ENCODE results near the gene GPN2.
"Not testable (repeated sequence)": the region's sequence is repeated elsewhere in the genome, so short reads cannot be mapped to it uniquely, and the experiment has no call there.

The GPN2 gene

DNA sequence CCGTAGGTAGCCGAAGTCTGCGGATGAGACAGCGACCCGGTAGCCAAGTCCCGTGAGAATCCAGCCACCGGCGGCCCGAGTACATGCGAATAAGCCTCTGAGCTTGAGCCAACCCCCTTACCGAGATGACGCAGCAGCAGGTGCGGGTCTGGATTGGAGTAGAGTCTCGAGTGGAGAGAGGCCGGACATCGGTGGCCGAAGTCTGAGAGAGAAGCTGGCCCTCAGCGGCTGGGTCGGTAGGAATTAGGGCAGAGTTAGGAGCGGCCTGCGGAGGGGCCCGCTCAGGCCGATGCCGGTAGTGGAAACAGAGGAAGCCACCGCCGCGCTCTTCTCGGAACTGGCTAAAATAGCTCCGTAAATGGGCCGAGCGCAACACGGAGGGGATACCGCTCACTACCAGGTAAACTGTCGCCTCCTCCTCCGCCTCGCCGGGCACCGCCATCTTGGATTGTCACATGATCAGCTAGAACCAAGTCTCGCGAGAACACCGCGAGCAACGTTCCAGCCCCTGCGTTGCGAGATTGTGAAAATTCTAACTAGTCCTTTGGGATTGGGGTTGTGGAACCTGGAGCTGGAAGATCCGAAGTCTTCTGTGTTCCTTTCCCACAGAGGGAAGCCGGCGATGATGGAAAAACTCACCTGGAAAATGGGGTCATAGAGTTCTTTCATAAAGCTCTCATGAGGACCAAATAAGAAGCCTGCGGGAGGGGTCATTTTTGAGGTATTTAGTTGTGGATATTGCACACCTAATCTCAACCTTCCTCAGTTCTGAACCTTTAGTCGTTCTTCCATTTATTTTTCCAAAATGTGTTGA lies 10.1 kb upstream of the GPN2 start, which contains the start of gene GPATCH3:
GPATCH3 (minus strand) TSS at position 467 of the 814 bp plus-strand sequence; CDS start at position 442, 25 bp downstream.
- peak; percentile 91 for DNase-seq

DNA sequence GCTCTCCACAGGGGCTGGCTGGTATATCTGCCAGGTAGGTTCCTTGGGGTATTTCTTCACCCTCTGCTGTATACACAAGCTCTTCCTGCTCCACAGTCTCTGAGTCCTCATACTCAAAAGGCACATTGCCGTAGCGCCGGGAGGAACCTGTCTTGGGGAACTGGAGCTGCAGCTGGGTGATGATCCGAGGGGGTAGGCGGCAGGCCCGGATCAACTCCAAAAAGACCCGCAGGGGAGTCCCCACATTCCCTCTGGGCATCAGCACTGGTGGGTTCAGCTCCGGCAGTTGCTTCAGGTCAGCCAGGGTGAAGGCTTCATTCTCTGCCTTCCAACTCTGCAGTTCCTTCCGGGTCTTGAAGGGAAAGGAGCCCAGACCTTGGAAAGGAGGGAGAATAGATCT lies 7.3 kb upstream of the GPN2 start:
- no peak for DNase-seq

- no peak for DNase-seq
These were observed 4.2 kb upstream of the GPN2 start for GRCh38 chr1:26894263-26894662.

GRCh38 chr1:26890467-26890796 lies 349 bp upstream of the GPN2 start:
- no peak for DNase-seq

- no peak for DNase-seq
These were observed 1.9 kb downstream of the GPN2 start for GRCh38 chr1:26888231-26888630.

DNA sequence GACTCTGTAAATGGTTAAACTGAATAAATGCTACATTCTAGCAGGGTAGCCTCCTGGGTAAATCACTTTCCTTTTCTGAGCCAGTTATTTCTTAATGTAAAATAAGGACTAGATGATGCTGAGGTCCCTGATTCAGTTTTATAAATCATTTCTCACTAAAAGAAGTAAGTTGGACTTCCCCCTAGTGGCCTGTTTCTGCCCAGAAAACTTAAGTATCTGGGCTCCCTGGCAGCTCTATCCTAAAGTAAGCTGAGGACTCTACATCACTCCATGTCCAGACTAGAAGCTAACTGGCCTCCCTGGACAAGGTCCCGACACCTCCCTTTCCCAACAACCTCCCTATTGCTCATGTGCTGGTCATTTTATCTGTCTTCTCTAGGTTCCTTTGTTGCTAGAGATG lies 3.0 kb downstream of the GPN2 start:
- DNase-seq = no peak

- no peak for DNase-seq
These were observed 7.2 kb downstream of the GPN2 start for GRCh38 chr1:26882696-26883463.

DNA sequence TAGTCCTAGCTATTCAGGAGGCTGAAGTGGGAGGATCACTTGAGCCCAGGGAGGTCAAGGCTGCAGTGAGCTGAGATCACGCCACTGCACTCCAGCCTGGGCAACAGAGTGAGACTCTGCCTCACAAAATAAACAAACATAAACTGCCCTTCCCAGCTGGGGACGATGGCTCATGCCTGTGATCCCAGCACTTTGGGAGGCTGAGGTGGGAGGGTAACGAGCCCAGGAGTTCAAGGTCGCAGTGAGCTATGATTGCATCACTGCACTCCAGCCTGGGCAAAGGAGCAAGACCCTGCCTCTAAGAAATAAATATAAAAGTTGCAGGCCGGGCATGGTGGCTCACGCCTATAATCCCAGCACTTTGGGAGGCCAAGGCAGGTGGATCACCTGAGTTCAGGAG lies 8.5 kb downstream of the GPN2 start:
- DNase-seq = not testable (repeated sequence)

GRCh38 chr1:26879793-26880192 lies 10.3 kb downstream of the GPN2 start:
- no peak for DNase-seq

DNA sequence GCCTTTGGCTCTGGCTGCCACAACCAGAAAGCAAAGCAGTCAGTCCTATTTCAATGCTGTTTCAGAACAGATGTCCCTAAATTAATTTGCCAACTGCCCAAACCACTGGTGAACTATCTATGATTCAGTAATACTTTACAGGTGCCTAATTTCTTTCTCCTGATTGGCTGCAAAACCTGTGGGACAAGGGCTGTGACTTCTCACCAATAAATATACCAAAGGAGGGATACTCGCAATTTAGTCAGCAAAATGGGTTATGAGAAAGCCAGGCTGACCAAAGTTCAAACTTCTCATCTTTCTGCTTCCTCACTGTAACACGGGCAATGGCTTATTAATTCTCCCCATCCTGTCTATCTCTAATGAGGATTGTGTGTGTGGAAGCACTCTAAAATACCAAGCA lies 12.8 kb downstream of the GPN2 start:
- no peak for DNase-seq

DNA sequence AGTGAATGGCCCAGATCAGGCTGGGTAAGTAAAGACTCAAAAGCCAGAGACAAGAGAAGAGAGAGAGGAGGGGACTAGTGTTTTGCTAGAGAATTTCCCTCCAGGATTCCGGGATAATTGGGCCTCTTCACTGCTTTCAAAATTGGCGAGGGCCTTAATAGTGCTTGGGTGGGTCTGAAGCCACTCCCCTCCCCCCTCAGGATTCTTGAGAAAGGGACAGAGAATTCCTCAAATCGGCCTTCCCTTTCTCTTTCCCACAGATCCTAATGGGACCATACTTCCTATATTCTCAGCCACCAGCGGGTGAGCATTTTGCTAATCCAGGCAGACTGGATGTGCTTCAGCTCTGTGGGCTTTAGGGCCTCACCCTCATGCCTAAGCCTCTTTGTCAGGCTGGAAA lies 15.2 kb downstream of the GPN2 start:
- no peak for DNase-seq

- DNase-seq = not testable (repeated sequence)
These were observed 17.0 kb downstream of the GPN2 start for GRCh38 chr1:26873097-26873496.

GRCh38 chr1:26864610-26865480 lies 25.2 kb downstream of the GPN2 start:
- DNase-seq = peak; percentile 99

- DNase-seq = no peak
These were observed 26.4 kb downstream of the GPN2 start for GRCh38 chr1:26863685-26864077.

DNA sequence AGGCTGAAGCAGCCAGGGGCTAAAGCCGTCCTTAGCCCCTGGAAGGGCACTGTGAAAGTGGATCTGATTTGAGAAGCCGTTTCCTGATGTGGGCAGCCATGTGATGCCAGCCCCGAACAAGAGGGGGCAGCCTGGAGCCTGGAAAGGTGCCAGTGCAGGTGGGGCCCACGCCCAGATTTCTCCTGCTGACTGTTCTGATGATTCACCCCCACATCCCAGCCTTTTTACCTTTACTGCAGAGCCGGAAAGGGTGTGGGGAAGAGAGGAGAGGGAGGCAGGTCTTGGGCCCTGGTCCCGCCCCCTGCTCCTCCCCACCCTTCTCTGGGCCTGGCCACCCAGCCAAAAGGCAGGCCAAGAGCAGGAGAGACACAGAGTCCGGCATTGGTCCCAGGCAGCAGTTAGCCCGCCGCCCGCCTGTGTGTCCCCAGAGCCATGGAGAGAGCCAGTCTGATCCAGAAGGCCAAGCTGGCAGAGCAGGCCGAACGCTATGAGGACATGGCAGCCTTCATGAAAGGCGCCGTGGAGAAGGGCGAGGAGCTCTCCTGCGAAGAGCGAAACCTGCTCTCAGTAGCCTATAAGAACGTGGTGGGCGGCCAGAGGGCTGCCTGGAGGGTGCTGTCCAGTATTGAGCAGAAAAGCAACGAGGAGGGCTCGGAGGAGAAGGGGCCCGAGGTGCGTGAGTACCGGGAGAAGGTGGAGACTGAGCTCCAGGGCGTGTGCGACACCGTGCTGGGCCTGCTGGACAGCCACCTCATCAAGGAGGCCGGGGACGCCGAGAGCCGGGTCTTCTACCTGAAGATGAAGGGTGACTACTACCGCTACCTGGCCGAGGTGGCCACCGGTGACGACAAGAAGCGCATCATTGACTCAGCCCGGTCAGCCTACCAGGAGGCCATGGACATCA lies 27.1 kb downstream of the GPN2 start, which contains the start of gene SFN:
SFN (plus strand) TSS at position 369 of the 904 bp plus-strand sequence; CDS start at position 433, 64 bp downstream.
- no peak for DNase-seq

DNA sequence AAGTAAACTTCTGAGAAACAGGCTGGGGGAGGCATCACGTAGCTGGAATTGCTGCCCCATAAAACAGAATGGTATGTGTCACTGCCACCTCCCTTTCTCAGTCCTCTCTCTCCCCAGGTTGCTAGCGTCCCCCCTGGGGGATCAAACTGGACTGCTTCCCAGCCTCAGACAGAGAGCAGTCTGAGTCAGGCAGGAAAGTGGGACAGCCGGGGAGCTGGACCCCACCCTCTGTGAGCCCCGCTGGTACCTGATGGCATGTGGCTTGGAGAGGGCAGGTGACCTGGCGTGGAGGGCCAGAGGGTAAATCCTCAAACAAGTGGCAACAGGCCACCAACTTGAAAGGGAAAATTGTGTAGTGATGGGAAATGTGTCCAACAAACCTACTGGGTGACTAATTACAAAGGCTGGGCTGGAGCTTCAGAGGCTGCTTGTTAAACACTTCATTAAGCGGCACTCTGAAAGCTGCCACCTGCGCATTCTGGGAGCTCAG lies 28.1 kb downstream of the GPN2 start:
- DNase-seq = no peak

- DNase-seq = no peak
These were observed 28.8 kb downstream of the GPN2 start for GRCh38 chr1:26861286-26861701.

GRCh38 chr1:26858891-26859640 lies 31.0 kb downstream of the GPN2 start:
- no peak for DNase-seq

- DNase-seq = no peak
These were observed 31.9 kb downstream of the GPN2 start for GRCh38 chr1:26858160-26858559.

GRCh38 chr1:26857473-26858060 lies 32.5 kb downstream of the GPN2 start:
- no peak for DNase-seq
